ENCODE data around the gene FBXL15. TPM values are rescaled to one million over a fixed set of nuclear protein-coding genes. Genes with fewer than 3 reads are reported as not detected.
A peak's percentile ranks its signal among the peaks of the same experiment; 100 is the strongest.

FBXL15 gene
- polyA plus RNA-seq, 1 donor = 22.8 TPM

DNA sequence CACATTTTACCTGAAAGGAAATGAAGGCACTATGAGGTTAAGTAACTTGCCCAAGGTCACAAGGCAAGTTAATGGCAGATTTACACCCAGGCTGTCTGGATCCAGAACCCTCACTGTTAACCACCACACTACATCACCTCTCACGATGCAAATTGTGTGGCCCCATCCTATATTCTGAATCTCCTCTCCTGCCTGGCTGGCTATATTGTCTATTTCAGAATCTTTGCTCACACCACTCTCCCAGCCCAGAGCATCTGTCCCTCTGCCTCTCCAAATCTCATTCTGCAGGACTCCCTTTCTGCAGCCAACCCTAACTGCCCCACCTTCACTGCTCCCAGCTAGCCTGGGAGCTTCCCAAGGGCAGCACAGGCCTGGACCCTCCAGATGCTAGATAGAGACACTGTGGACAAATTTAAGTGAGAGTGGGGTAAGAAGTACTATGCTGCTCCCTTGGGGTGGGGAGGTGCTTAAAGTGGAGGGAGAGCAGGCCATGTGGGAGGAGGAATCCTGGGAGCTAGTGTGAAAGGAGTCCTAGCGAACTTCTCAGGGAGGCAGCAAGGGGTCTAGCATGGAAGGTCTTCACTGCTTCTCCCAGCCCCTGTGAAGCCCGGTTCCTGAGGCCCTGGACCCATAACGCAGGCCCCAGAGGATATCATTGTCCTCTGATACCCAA, 11.0 kb downstream of the FBXL15 start:
- peaks cover 29% of the 10 kb centered on the region for H3K4me1 ChIP-seq (ENCODE audit: control insufficient read depth, insufficient read depth, low read length)
- peaks cover 6% of the 10 kb centered on the region for H3K36me3 ChIP-seq (ENCODE audit: control insufficient read depth, insufficient read depth, low read length)
- no peaks in the 10 kb centered on the region for H3K27me3 ChIP-seq (ENCODE audit: control insufficient read depth, insufficient read depth, low read length)
- H3K27ac ChIP-seq (ENCODE audit: low read length) = peak overlapping the region; percentile 55
- H3K4me3 ChIP-seq (ENCODE audit: low read length) = peak overlapping the region; percentile 90
- no peaks in the 10 kb centered on the region for H3K9me3 ChIP-seq (ENCODE audit: control insufficient read depth, low read depth, low read length)
- WGBS (ENCODE audit: insufficient coverage, low lambda C conversion rate) = no CpG with 5 or more reads among the region's 4 CpGs
- no peak for DNase-seq

GRCh38 chr10:102432162-102432950, 11.7 kb downstream of the FBXL15 start, which contains the start of gene CUEDC2:
Gene CUEDC2, minus strand, starts transcription at chr10:102432574. Its CDS starts 7,386 bp downstream, at chr10:102425188.
- peaks cover 3% of the 10 kb centered on the region for H3K36me3 ChIP-seq (ENCODE audit: control insufficient read depth, insufficient read depth, low read length)
- WGBS (ENCODE audit: insufficient coverage, low lambda C conversion rate) = 0% methylated on average over 5 of the region's 52 CpGs
- peak within 1 kb of the TSS; percentile 90 for H3K4me3 ChIP-seq (ENCODE audit: low read length)
- H3K9me3 ChIP-seq (ENCODE audit: control insufficient read depth, low read depth, low read length) = no peaks in the 10 kb centered on the region
- peak; percentile 94 to 98 for DNase-seq
- H3K27ac ChIP-seq (ENCODE audit: low read length) = peak within 1 kb of the TSS; percentile 55
- H3K27me3 ChIP-seq (ENCODE audit: control insufficient read depth, insufficient read depth, low read length) = no peaks in the 10 kb centered on the region
- H3K4me1 ChIP-seq (ENCODE audit: control insufficient read depth, insufficient read depth, low read length) = peaks cover 29% of the 10 kb centered on the region

DNA sequence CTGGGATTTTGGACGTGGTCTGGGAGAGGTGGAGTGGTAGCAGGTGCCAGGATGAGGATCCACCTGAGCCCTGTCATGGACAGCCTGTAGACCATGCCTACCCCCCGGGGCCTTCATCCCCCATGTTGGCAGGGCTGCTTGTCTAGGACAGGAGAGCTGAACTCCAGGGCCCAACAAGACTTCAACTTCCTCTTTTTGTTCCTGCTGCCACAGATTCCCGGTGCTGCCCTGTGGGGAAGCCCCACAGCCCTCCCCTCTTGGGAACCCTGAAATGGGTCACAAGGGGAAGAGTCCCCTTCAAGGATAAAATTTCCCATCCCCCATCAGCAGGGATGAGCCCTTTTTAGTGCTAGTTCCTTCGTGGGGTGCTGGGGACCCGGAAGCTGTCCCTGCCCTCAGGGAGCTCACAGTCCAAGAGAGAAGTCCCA, 13.0 kb downstream of the FBXL15 start:
- Histone ChIP-seq H3K4me1 (ENCODE audit: control insufficient read depth, insufficient read depth, low read length) (peaks cover 29% of the 10 kb centered on the region), H3K36me3 (ENCODE audit: control insufficient read depth, insufficient read depth, low read length) (peaks cover 3% of the 10 kb centered on the region), H3K9me3 (ENCODE audit: control insufficient read depth, low read depth, low read length) (no peaks in the 10 kb centered on the region), H3K4me3 (ENCODE audit: low read length) (no peak overlapping the region), H3K27me3 (ENCODE audit: control insufficient read depth, insufficient read depth, low read length) (no peaks in the 10 kb centered on the region), H3K27ac (ENCODE audit: low read length) (peak overlapping the region; percentile 18)
- no CpG with 5 or more reads among the region's 5 CpGs for WGBS (ENCODE audit: insufficient coverage, low lambda C conversion rate)
- no peak for DNase-seq

DNA sequence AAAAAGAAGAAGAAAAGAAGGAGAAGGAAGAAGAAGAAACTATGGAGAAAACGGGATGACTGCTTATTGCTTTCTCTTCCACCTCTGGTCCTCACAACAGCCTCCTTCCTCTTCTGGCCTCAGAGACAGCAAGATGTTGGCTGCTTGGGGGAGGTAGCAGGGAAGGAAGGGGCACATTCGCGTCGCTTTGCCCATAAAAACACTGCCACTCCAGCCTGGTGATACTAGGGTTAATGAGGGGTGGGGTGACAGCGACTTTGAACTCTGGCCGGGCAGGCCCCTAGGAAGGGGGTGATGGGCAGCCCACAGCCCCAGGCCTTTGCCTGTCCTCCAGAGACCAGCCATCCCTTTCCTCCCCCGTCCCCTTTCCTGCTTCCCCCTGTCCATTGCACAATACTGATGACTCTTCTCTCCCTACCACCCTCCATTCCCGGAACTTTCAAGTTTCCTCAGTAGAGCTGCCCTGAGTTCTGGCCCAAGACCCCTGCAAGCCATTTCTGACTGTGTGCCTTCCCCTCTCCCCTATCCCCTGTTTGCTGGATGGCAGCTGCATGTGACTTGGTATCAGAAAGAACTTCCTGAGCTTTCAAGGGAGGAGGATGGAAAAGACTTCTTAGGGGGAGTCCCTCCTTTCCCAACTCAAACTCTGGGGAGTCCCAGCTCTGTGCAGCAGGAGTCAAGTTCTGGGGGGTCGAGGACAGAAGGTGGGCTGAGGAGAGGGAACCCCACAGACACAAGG, 13.9 kb downstream of the FBXL15 start:
- Histone ChIP-seq H3K27ac (ENCODE audit: low read length) (peak overlapping the region; percentile 56), H3K27me3 (ENCODE audit: control insufficient read depth, insufficient read depth, low read length) (no peaks in the 10 kb centered on the region), H3K36me3 (ENCODE audit: control insufficient read depth, insufficient read depth, low read length) (peaks cover 3% of the 10 kb centered on the region), H3K4me3 (ENCODE audit: low read length) (no peak overlapping the region), H3K9me3 (ENCODE audit: control insufficient read depth, low read depth, low read length) (no peaks in the 10 kb centered on the region), H3K4me1 (ENCODE audit: control insufficient read depth, insufficient read depth, low read length) (peaks cover 29% of the 10 kb centered on the region)
- peak in 1 of 2 donors; percentile 77 for DNase-seq
- WGBS (ENCODE audit: insufficient coverage, low lambda C conversion rate) = no CpG with 5 or more reads among the region's 9 CpGs

DNA sequence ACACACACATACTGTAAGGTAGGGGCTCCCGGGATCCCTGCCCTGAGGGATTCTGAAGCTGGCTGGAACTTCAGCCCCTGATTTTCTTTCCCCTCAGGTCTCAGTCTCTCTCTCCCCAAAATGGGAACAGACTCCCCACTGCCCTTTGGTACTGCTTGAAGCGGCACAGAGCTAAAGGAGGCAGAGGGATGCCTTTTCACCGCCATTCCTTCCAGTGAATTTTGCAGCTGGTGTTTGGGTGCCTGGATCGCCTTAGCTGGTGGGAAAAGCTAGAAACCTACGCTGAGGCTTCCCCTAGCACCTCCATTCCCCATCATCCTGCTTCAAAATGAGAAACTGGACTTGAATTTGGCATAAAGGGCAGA, 14.5 kb downstream of the FBXL15 start:
- H3K36me3 ChIP-seq (ENCODE audit: control insufficient read depth, insufficient read depth, low read length) = peaks cover 3% of the 10 kb centered on the region
- peaks cover 29% of the 10 kb centered on the region for H3K4me1 ChIP-seq (ENCODE audit: control insufficient read depth, insufficient read depth, low read length)
- H3K27me3 ChIP-seq (ENCODE audit: control insufficient read depth, insufficient read depth, low read length) = no peaks in the 10 kb centered on the region
- WGBS (ENCODE audit: insufficient coverage, low lambda C conversion rate) = no CpG with 5 or more reads among the region's 5 CpGs
- H3K9me3 ChIP-seq (ENCODE audit: control insufficient read depth, low read depth, low read length) = no peaks in the 10 kb centered on the region
- H3K4me3 ChIP-seq (ENCODE audit: low read length) = no peak overlapping the region
- DNase-seq = no peak
- peak overlapping the region; percentile 56 for H3K27ac ChIP-seq (ENCODE audit: low read length)

DNA sequence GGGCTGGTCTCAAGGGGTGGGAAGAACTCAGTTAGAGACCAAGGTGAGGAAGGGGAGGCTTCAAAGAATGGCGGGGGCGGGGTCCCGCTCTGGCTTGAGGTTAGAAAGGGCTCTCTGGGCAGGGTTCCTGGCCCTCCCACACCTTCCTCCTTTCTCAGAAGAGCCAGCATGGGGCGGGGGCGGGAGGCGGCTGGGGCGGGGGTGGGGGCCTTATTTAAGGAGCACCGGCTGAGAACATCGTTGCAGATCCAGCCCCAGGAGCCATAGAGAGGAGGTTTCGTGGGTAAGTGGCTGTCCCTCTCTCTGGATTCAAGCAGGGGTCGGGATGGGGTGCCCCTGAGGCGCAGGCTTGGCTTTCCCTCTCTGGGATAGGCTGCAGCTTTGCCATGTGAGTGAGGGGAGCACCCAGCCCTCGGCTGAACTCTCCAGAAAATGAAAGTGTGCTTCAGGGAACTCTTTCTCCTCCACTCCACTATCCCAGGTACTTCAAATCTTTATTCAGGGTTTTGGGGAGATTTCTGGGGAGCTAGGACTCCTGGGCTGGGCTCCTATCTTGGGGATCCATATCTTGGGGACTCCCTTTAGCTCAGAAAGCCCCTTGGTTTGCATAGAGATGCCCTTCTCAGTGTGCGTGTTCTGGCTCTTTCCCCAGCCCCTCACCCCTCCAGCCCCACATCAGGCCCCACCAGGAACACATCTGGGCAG, 15.0 kb downstream of the FBXL15 start:
- no CpG with 5 or more reads among the region's 14 CpGs for WGBS (ENCODE audit: insufficient coverage, low lambda C conversion rate)
- peaks cover 1% of the 10 kb centered on the region for H3K36me3 ChIP-seq (ENCODE audit: control insufficient read depth, insufficient read depth, low read length)
- H3K9me3 ChIP-seq (ENCODE audit: control insufficient read depth, low read depth, low read length) = no peaks in the 10 kb centered on the region
- peak overlapping the region; percentile 56 for H3K27ac ChIP-seq (ENCODE audit: low read length)
- no peaks in the 10 kb centered on the region for H3K27me3 ChIP-seq (ENCODE audit: control insufficient read depth, insufficient read depth, low read length)
- H3K4me1 ChIP-seq (ENCODE audit: control insufficient read depth, insufficient read depth, low read length) = peaks cover 29% of the 10 kb centered on the region
- DNase-seq = peak in 1 of 2 donors; percentile 29
- H3K4me3 ChIP-seq (ENCODE audit: low read length) = peak overlapping the region; percentile 30

- no peaks in the 10 kb centered on the region for H3K36me3 ChIP-seq (ENCODE audit: control insufficient read depth, insufficient read depth, low read length)
Measured at GRCh38 chr10:102436312-102436711, 15.7 kb downstream of the FBXL15 start.

GRCh38 chr10:102437515-102437914, 16.9 kb downstream of the FBXL15 start:
- H3K36me3 ChIP-seq (ENCODE audit: control insufficient read depth, insufficient read depth, low read length) = no peaks in the 10 kb centered on the region
- H3K4me1 ChIP-seq (ENCODE audit: control insufficient read depth, insufficient read depth, low read length) = peaks cover 22% of the 10 kb centered on the region
- no peaks in the 10 kb centered on the region for H3K9me3 ChIP-seq (ENCODE audit: control insufficient read depth, low read depth, low read length)
- DNase-seq = no peak
- no peaks in the 10 kb centered on the region for H3K27me3 ChIP-seq (ENCODE audit: control insufficient read depth, insufficient read depth, low read length)
- no peak overlapping the region for H3K27ac ChIP-seq (ENCODE audit: low read length)
- WGBS (ENCODE audit: insufficient coverage, low lambda C conversion rate) = no CpG with 5 or more reads among the region's 3 CpGs
- no peak overlapping the region for H3K4me3 ChIP-seq (ENCODE audit: low read length)

More at GRCh38 chr10:102436312-102436711, 15.7 kb downstream of the FBXL15 start:
- no CpG with 5 or more reads among the region's 6 CpGs for WGBS (ENCODE audit: insufficient coverage, low lambda C conversion rate)
- Histone ChIP-seq H3K4me1 (ENCODE audit: control insufficient read depth, insufficient read depth, low read length) (peaks cover 29% of the 10 kb centered on the region), H3K4me3 (ENCODE audit: low read length) (no peak overlapping the region), H3K27ac (ENCODE audit: low read length) (no peak overlapping the region), H3K9me3 (ENCODE audit: control insufficient read depth, low read depth, low read length) (no peaks in the 10 kb centered on the region), H3K27me3 (ENCODE audit: control insufficient read depth, insufficient read depth, low read length) (no peaks in the 10 kb centered on the region)
- no peak for DNase-seq

DNA sequence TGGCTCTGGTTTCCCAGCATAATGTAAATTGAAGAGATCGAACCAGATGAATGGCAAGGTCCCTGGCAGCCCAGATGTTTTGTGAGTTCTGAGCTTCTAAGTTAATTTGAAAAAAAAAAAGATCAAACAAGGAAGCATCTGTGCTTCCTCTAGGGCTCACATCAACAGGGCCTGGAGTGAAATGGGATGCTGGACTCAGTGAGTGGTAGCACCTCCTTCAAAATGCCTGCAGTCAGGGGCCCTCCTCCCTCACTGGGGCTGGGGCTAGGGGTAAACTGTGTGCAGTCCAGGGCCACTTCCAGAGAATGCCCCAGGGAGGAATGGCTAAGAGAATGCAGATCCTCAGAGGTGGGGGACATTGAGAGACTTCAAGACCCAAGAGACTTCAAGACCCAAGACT, 17.7 kb downstream of the FBXL15 start:
- DNase-seq = no peak
- H3K4me3 ChIP-seq (ENCODE audit: low read length) = no peak overlapping the region
- WGBS (ENCODE audit: insufficient coverage, low lambda C conversion rate) = no CpG with 5 or more reads among the region's 1 CpG

DNA sequence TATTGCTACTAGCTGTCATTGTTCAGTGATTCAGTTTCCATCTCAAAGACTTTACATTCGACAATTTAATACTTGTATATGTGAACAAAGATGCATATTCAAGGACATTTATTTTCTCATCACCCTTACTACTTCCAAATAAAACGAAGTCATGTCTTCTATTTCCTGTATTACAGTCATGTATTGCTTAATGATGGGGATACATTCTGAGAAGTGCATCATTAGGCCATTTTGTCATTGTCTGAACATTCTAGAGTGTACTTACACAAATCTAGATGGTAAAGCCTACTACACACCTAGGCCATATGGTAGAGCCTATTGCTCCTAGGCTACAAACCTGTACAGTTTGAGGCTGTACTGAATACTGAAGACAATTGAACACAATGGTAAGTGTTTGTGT, 24.2 kb downstream of the FBXL15 start:
- H3K27me3 ChIP-seq (ENCODE audit: control insufficient read depth, insufficient read depth, low read length) = no peaks in the 10 kb centered on the region
- DNase-seq = no peak
- peaks cover 5% of the 10 kb centered on the region for H3K4me1 ChIP-seq (ENCODE audit: control insufficient read depth, insufficient read depth, low read length)
- H3K36me3 ChIP-seq (ENCODE audit: control insufficient read depth, insufficient read depth, low read length) = no peaks in the 10 kb centered on the region
- H3K9me3 ChIP-seq (ENCODE audit: control insufficient read depth, low read depth, low read length) = no peaks in the 10 kb centered on the region
- 100% methylated on average over 2 of the region's 2 CpGs for WGBS (ENCODE audit: insufficient coverage, low lambda C conversion rate)
- H3K4me3 ChIP-seq (ENCODE audit: low read length) = no peak overlapping the region
- no peak overlapping the region for H3K27ac ChIP-seq (ENCODE audit: low read length)

More for the DNA sequence above, 17.7 kb downstream of the FBXL15 start:
- Histone ChIP-seq H3K4me1 (ENCODE audit: control insufficient read depth, insufficient read depth, low read length) (peaks cover 22% of the 10 kb centered on the region), H3K36me3 (ENCODE audit: control insufficient read depth, insufficient read depth, low read length) (no peaks in the 10 kb centered on the region), H3K27me3 (ENCODE audit: control insufficient read depth, insufficient read depth, low read length) (no peaks in the 10 kb centered on the region), H3K9me3 (ENCODE audit: control insufficient read depth, low read depth, low read length) (no peaks in the 10 kb centered on the region), H3K27ac (ENCODE audit: low read length) (no peak overlapping the region)
